NCI-H1694 (cell line): ENCODE data around the gene TXNL1.
"Not testable (repeated sequence)": the region's sequence is repeated elsewhere in the genome, so short reads cannot be mapped to it uniquely, and the experiment has no call there.

Source experiments
- DNase-seq: peaks from one replicate; lab custom pipeline; 2025; lab: John Stamatoyannopoulos, UW

The TXNL1 gene

GRCh38 chr18:56645415-56646016 lies 7.1 kb upstream of the TXNL1 start:
- DNase-seq = peak; percentile 36

DNA sequence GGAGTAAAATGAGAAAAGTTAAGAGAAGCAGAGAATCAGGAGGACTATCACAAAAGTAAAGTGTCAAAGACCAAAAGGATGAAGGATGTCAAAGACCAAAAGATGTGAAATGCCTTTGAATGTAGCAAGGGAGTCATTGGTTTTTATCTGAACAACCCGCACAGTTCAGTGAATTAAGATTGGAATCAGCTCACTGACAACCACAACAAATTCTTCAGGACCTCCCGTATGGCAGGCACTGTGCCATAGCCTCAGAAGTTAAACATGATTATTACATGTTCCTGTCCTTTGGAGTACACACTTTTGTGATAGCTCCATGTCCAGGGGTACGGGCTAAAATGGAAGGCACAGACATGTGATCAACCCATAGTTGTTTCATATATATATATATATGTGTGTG lies 5.0 kb upstream of the TXNL1 start:
- no peak for DNase-seq

DNA sequence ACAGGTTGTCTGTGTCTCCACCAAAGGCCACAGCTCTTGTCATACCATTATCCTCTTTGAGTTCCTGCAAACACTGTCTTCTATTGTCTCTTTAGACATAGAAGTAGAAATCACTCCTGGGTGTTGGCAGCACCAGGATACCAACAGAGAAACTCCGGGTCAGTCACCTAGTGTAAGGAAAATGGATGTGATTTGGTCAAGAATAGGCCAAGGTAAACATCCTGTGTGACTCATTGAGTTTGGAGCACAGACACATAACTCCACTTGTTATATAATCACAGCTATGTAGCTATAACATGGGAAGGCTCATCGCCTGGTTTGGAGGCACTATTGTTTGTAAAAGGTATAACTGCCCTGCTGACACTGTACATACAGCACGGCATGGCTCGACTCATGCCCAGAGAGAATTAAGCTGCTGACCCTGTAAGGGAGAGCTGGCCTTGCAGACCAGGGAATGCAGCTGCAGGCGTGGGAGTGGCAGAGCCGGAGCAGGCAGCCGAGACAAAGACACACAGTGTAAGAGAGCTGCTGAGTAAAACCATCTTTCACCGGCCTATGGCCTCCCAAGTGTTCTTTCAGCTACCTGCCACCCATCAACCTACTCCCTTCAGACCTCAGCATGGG lies 3.4 kb upstream of the TXNL1 start:
- no peak for DNase-seq

GRCh38 chr18:56639571-56639970 lies 1.2 kb upstream of the TXNL1 start:
- no peak for DNase-seq

GRCh38 chr18:56639104-56639381 lies 651 bp upstream of the TXNL1 start:
- no peak for DNase-seq

GRCh38 chr18:56637711-56638231 lies 621 bp downstream of the TXNL1 start:
- DNase-seq = no peak

DNA sequence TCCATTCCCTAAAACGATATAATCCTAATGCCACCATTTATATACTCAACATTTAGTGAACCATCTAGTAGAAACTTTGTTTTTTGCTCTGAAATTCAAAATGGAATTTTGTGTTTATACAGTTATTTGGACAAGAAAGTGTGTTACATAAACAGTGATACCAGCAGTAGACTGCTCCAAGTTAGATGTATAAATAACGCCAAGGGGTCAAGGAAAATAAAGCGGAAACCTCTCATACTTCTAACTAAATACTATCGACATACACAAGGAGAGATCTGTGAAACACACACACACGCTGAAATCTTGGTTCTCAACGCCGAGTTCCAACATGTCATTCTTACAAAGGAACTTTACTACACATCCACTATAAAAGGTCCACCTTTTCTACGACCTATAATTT lies 1.2 kb downstream of the TXNL1 start:
- DNase-seq = no peak

DNA sequence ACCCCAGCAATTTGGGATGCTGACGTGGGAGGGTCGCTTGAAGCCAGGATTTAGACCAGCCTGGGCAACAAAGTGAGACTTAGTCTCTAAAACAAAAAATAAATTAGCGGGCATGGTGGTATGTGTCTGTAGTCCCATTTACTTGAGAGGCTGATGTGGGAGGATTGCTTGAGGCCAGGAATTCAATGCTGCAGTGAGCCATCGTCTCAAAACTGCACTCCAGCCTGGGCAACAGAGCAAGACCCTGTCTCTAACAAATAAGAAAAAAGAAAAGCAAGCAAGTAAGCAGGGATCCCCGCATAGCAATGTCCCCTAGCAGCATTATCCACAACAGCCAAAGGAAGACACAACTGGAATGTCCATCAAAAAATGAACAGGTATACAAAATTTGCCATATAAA lies 3.4 kb downstream of the TXNL1 start:
- DNase-seq = no peak

DNA sequence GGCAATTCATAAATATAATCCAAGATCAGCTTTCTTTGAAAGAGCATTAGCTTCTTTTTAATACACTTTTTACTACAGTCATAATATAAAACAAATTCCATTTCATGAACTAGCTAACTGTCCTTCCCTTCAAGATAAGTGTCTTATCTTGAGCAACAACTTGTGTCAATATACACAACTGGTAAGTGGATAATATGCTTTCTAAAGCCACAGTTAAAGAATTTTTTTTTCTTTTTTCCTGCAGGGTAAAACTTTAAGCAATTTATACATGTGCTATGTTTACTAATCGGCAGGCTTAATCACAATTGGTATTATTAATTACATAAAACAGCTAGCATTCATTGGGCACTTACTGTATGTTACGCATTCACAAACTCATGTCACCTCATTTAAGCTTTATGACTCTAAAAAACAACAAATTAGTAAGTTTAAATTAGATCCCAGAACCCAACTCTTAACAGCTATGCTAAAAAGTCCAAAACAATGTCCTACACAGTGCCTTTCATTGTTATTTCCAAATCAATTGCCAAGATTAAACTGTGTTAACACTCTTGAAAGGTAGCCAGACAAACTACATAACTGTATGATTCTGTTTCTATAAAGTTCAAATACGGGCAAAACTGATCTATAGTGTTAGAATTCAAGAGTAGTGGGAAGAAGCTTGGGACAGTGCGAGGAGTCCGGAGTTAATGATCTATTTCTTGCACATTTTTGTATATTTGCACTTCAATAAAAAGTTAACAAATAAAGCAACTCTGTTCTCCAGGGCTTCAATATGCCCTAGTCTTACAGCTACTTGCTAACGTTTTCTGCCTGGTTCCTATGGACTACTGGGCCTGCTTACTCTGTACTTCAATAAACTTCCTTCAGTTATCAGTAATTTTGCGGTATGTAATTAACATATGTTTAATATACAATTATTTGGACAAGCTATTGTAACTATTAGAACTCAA lies 6.0 kb downstream of the TXNL1 start:
- DNase-seq = no peak

- DNase-seq = no peak
These were observed 10.4 kb downstream of the TXNL1 start for GRCh38 chr18:56627991-56628390.

- no peak for DNase-seq
These were observed 22.5 kb downstream of the TXNL1 start for GRCh38 chr18:56615738-56616520.

- DNase-seq = no peak
These were observed 31.8 kb downstream of the TXNL1 start for GRCh38 chr18:56606618-56607017.

DNA sequence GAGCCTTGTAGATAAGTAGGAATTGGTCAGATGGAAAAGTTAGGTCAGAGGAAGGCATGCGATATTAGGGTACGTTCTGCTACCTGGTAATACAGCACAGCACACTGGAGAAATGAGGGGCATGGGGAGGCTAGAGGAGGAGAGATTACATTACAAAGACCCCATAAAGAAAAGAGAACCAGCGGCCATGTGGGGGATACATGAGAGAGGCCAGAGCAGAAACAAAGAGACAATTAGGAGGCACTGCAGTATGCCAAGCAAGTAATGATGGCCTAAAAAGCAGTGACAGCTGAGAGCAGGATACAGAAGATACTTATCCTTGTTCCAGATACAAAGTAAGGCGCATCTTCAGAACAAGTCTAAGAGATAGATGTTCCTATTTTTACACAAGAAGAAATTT lies 40.0 kb downstream of the TXNL1 start:
- DNase-seq = no peak

- DNase-seq = no peak
These were observed 44.5 kb downstream of the TXNL1 start for GRCh38 chr18:56593906-56594305.

DNA sequence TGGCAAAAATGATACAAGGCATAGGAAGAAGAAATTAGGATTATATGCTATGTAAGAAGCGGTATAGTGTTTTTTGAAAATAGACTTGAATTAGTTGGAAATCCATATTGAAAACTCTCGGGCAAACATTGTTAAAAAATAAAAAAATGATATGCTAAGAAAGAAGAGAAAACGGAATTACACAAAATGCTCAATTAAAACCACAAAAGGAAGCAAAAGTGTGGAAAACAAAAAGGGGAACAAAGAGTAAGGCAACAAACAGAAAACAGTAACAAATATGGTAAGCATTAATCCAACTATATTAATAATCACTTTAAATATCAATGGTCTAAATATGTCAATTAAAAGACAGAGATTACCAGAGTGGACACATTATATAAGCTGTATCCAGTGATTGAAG lies 58.4 kb downstream of the TXNL1 start:
- no peak for DNase-seq

GRCh38 chr18:56579451-56579850 lies 58.9 kb downstream of the TXNL1 start:
- no peak for DNase-seq

GRCh38 chr18:56576826-56577573 lies 61.4 kb downstream of the TXNL1 start:
- DNase-seq = no peak

DNA sequence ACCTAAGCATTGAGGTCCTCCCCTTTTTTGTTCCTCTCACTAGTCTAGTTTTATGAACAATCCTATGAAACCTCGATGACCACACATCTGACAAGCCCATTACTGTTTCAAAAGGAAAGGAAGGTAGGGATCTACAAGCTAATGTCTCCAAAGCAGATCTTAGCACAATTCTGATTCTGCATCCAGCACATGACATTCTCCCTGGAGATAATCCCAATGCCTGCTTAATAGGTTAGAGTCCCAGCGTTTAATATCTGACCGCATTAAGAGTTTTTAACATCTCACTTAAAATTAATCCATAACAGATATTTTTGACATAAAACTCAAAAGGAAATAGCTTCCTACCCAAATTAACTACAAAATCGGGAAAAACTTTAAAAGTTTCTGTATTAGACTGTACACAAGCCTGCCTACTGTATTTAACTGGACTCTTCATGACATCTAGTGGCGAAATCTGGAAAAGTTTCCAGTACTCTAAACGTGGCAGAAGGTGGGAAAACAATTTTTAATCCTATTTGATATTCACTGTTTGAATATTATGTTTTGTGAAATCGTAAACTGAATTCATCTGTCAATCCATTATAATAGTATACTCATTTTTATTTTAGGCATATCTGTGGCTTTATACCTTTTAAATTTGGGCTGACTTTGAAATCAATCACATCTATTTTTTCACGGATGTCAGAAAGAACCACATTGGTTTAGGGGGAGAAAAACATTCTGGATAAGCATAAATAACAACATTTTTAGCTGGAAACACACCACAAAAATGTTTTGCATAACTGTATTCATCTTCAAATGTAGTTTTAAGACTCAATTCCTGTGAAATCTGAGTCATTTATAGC lies 62.4 kb downstream of the TXNL1 start:
- DNase-seq = peak; percentile 48

DNA sequence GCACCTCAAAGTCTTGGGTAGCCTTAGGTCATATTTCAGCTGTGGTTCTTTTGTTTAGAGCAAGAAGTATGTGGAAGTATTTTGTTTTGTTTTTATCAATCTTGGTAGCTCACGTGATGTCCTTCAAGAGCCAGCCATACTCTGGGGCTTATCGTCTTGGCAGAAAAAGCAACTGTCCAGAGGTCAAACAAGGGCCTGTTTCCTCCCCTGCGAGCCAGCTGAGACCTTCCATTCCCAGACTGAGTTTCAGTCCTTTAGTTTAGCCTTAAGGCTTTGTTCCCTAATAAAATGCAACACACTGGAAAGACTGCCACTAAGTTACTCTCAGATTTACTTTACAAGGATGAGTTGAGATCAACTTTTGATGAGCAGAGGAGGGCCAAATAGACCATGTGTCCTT lies 63.5 kb downstream of the TXNL1 start:
- no peak for DNase-seq

DNA sequence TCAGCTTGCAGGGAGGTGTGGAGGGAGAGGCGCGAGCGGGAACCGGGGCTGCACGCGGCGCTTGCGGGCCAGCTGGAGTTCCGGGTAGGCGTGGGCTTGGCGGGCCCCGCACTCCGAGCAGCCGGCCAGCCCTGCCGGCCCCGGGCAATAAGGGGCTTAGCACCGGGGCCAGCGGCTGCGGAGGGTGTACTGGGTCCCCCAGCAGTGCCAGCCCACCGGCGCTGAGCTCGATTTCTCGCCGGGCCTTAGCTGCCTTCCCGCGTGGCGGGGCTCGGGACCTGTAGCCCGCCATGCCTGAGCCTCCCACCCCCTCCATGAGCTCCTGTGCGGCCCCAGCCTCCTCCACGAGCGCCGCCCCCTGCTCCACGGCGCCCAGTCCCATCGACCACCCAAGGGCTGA lies 66.1 kb downstream of the TXNL1 start:
- DNase-seq = not testable (repeated sequence)

- no peak for DNase-seq
These were observed 67.4 kb downstream of the TXNL1 start for GRCh38 chr18:56570978-56571377.
